Astrocyte (in vitro differentiated cells and primary cell): ENCODE results near the gene PPP1R12B. TPM values are rescaled to one million over a fixed set of nuclear protein-coding genes. Genes with fewer than 3 reads are reported as not detected.
A peak's percentile ranks its signal among the peaks of the same experiment; 100 is the strongest.

Experiments used
- DNase-seq: peaks from one replicate; pipeline ENCODE4 v3.0.0-alpha.2; 2010; ENCODE audit warnings: low read depth
- FAIRE-seq: peaks from 2 replicates; lab custom pipeline; 2011; peaks lifted over from hg19 to GRCh38; lab: Jason Lieb, UNC
- H2AFZ ChIP-seq: 2 replicates; pipeline ENCODE4 v1.6.0; 2012; ENCODE audit warnings: low read depth, low read length, inconsistent platforms
- H3K27ac ChIP-seq: 2 replicates; pipeline ENCODE4 v1.5.1; 2011; ENCODE audit warnings: low read depth, low read length, inconsistent platforms
- H3K27me3 ChIP-seq: 2 replicates; pipeline ENCODE4 v1.6.0; 2011; ENCODE audit warnings: low read length, inconsistent platforms; ENCODE audit not compliant: insufficient read depth
- H3K36me3 ChIP-seq: 2 replicates; pipeline ENCODE4 v1.5.1; 2011; ENCODE audit warnings: low read length, inconsistent platforms; ENCODE audit not compliant: insufficient read depth
- H3K4me1 ChIP-seq: 2 replicates; pipeline ENCODE4 v1.5.1; 2011; ENCODE audit warnings: low read length, inconsistent platforms; ENCODE audit not compliant: insufficient read depth
- H3K4me2 ChIP-seq: 2 replicates; pipeline ENCODE4 v1.6.0; 2012; ENCODE audit warnings: low read length, inconsistent platforms
- H3K4me3 ChIP-seq: 2 replicates; pipeline ENCODE4 v1.5.1; 2011; ENCODE audit warnings: low read depth, mild to moderate bottlenecking, low read length, inconsistent platforms; ENCODE audit not compliant: insufficient read depth
- H3K79me2 ChIP-seq: 2 replicates; pipeline ENCODE4 v1.6.0; 2012; ENCODE audit warnings: mild to moderate bottlenecking, low read length, inconsistent platforms; ENCODE audit not compliant: insufficient read depth
- H3K9ac ChIP-seq: 2 replicates; pipeline ENCODE4 v1.6.0; 2012; ENCODE audit warnings: mild to moderate bottlenecking, low read length, inconsistent platforms
- H3K9me3 ChIP-seq: 2 replicates; pipeline ENCODE4 v1.5.1; 2012; ENCODE audit warnings: low read depth, mild to moderate bottlenecking, low read length, inconsistent platforms; ENCODE audit not compliant: insufficient read depth
- H4K20me1 ChIP-seq: 2 replicates; pipeline ENCODE4 v1.6.0; 2012; ENCODE audit warnings: low read length, inconsistent platforms; ENCODE audit not compliant: insufficient read depth
- H3K27ac Mint-ChIP-seq: one replicate; pipeline ENCODE4 v1.8.0; 2021; ENCODE audit warnings: mild to moderate bottlenecking, mixed read lengths; ENCODE audit not compliant: unreplicated experiment
- H3K27me3 Mint-ChIP-seq: one replicate; pipeline ENCODE4 v1.8.0; 2021; ENCODE audit warnings: low read depth, mixed read lengths; ENCODE audit not compliant: unreplicated experiment
- H3K36me3 Mint-ChIP-seq: one replicate; pipeline ENCODE4 v1.8.0; 2021; ENCODE audit warnings: low read depth, mixed read lengths; ENCODE audit not compliant: unreplicated experiment
- H3K4me1 Mint-ChIP-seq: one replicate; pipeline ENCODE4 v1.8.0; 2021; ENCODE audit warnings: low read depth, mixed read lengths; ENCODE audit not compliant: unreplicated experiment
- H3K4me3 Mint-ChIP-seq: one replicate; pipeline ENCODE4 v1.8.0; 2021; ENCODE audit warnings: mild to moderate bottlenecking, moderate library complexity, mixed read lengths; ENCODE audit not compliant: unreplicated experiment
- H3K9me3 Mint-ChIP-seq: one replicate; pipeline ENCODE4 v1.8.0; 2021; ENCODE audit warnings: mild to moderate bottlenecking, mixed read lengths; ENCODE audit not compliant: unreplicated experiment
- EZH2 ChIP-seq: IDR thresholded peaks from 2 replicates; pipeline ENCODE4 v1.6.1; 2012; ENCODE audit warnings: mild to moderate bottlenecking, low read length, inconsistent platforms; ENCODE audit not compliant: insufficient read depth
- total RNA-seq: library from RNA; stranded (reverse); gene quantifications from 2 replicates; pipeline ENCODE4 v1.2.1, GENCODE V29; 2021
- TF ChIP-seq, protein P1 (sequence below): IDR thresholded peaks from 2 replicates; pipeline ENCODE4 v1.5.1; 2011; ENCODE audit warnings: low read depth, mild to moderate bottlenecking, inconsistent platforms, low read length, moderate library complexity; ENCODE audit not compliant: insufficient read depth

Gene PPP1R12B
- total RNA-seq, 1 donor from 2014 or later, result 12.2 TPM

GRCh38 chr1:202639500-202639899 is 291.0 kb downstream of the PPP1R12B start:
- DNase-seq (peak; percentile 57), FAIRE-seq (no peak)
- Histone ChIP-seq H3K9me3 (no peaks in the 10 kb centered on the region), H4K20me1 (peaks cover 6% of the 10 kb centered on the region), H3K4me3 (no peak overlapping the region), H3K27ac (no peak overlapping the region), H3K4me1 (peaks cover 7% of the 10 kb centered on the region), H2AFZ (no peak overlapping the region), H3K36me3 (no peaks in the 10 kb centered on the region), H3K27me3 (peaks cover 59% of the 10 kb centered on the region), H3K79me2 (no peaks in the 10 kb centered on the region), H3K4me2 (no peak overlapping the region), H3K9ac (no peak overlapping the region)
- no peaks in the 10 kb centered on the region for H3K9me3 Mint-ChIP-seq
- H3K27ac Mint-ChIP-seq, result no peak overlapping the region
- TF ChIP-seq, protein P1, sequence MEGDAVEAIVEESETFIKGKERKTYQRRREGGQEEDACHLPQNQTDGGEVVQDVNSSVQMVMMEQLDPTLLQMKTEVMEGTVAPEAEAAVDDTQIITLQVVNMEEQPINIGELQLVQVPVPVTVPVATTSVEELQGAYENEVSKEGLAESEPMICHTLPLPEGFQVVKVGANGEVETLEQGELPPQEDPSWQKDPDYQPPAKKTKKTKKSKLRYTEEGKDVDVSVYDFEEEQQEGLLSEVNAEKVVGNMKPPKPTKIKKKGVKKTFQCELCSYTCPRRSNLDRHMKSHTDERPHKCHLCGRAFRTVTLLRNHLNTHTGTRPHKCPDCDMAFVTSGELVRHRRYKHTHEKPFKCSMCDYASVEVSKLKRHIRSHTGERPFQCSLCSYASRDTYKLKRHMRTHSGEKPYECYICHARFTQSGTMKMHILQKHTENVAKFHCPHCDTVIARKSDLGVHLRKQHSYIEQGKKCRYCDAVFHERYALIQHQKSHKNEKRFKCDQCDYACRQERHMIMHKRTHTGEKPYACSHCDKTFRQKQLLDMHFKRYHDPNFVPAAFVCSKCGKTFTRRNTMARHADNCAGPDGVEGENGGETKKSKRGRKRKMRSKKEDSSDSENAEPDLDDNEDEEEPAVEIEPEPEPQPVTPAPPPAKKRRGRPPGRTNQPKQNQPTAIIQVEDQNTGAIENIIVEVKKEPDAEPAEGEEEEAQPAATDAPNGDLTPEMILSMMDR, result no peak
- no peak for TF ChIP-seq EZH2
- peaks cover 53% of the 10 kb centered on the region for H3K27me3 Mint-ChIP-seq
- peaks cover 4% of the 10 kb centered on the region for H3K36me3 Mint-ChIP-seq
- peak overlapping the region; percentile 2 for H3K4me3 Mint-ChIP-seq
- H3K4me1 Mint-ChIP-seq, result peaks cover 19% of the 10 kb centered on the region

GRCh38 chr1:202642212-202642611 is 293.7 kb downstream of the PPP1R12B start:
- Histone ChIP-seq H3K36me3 (no peaks in the 10 kb centered on the region), H3K4me2 (no peak overlapping the region), H2AFZ (no peak overlapping the region), H3K79me2 (no peaks in the 10 kb centered on the region), H3K27ac (no peak overlapping the region), H3K9ac (no peak overlapping the region), H3K9me3 (no peaks in the 10 kb centered on the region), H4K20me1 (peaks cover 8% of the 10 kb centered on the region), H3K4me3 (no peak overlapping the region), H3K4me1 (peaks cover 10% of the 10 kb centered on the region), H3K27me3 (peaks cover 72% of the 10 kb centered on the region)
- H3K9me3 Mint-ChIP-seq, result no peaks in the 10 kb centered on the region
- no peak overlapping the region for H3K27ac Mint-ChIP-seq
- H3K4me1 Mint-ChIP-seq, result peaks cover 19% of the 10 kb centered on the region
- H3K4me3 Mint-ChIP-seq, result no peak overlapping the region
- peaks cover 4% of the 10 kb centered on the region for H3K36me3 Mint-ChIP-seq
- peaks cover 63% of the 10 kb centered on the region for H3K27me3 Mint-ChIP-seq
- DNase-seq, result no peak
- FAIRE-seq, result no peak
- TF ChIP-seq EZH2, result no peak
- TF ChIP-seq, protein P1, result no peak

Other genes with a start within 250 kb of the PPP1R12B start
- not detected in 2 replicates for gene GPR37L1, start 225.8 kb upstream of the PPP1R12B start, total RNA-seq
- gene ARL8A, start 204.0 kb upstream of the PPP1R12B start, total RNA-seq, result 72.9 and 83.0 TPM in 2 replicates
- 0.58 and 0.75 TPM in 2 replicates for gene PTPN7, start 188.1 kb upstream of the PPP1R12B start, total RNA-seq
- gene LGR6, start 154.9 kb upstream of the PPP1R12B start, total RNA-seq, result 0.27 and 0.48 TPM in 2 replicates
- gene UBE2T, start 6.8 kb upstream of the PPP1R12B start, total RNA-seq, result 7.9 and 10.7 TPM in 2 replicates